Aorta (tissue), 5 donors: ENCODE results near the gene SLC9C2. TPM values are rescaled to one million over a fixed set of nuclear protein-coding genes. Genes with fewer than 3 reads are reported as not detected.

Experiments used
- ATAC-seq: fragments of 200-7000 bp; cut with Tn5 transposase; one replicate; pipeline ENCODE4 v1.9.1; 2022; ENCODE audit warnings: moderate library complexity; ENCODE audit not compliant: low FRiP score
- DNase-seq, 2 donors: peaks; one replicate each; pipeline ENCODE4 v3.0.0-alpha.2; 2020
- H3K27ac ChIP-seq, 2 donors: one replicate each; pipeline ENCODE4 v1.5.1; 2013; ENCODE audit warnings: low read length in 2 of 2, mild to moderate bottlenecking in 2 of 2, moderate library complexity in 2 of 2, control low read depth in 1 of 2, inconsistent platforms in 1 of 2, low read depth in 1 of 2
- H3K27me3 ChIP-seq, 2 donors: one replicate each; pipeline ENCODE4 v1.6.1; 2013; ENCODE audit warnings: control low read depth in 1 of 2, low read length in 1 of 2, mild to moderate bottlenecking in 1 of 2, moderate library complexity in 1 of 2; ENCODE audit not compliant: insufficient read depth in 2 of 2, control insufficient read depth in 1 of 2
- H3K36me3 ChIP-seq, 2 donors: one replicate each; pipeline ENCODE4 v1.6.1; 2013; ENCODE audit warnings: control low read depth in 1 of 2, low read length in 1 of 2, mild to moderate bottlenecking in 1 of 2; ENCODE audit not compliant: insufficient read depth in 2 of 2, control insufficient read depth in 1 of 2
- H3K4me1 ChIP-seq, 2 donors: one replicate each; pipeline ENCODE4 v1.6.1; 2013; ENCODE audit warnings: low read length in 2 of 2, control low read depth in 1 of 2, mild to moderate bottlenecking in 1 of 2, moderate library complexity in 1 of 2; ENCODE audit not compliant: insufficient read depth in 2 of 2, control insufficient read depth in 1 of 2
- H3K4me3 ChIP-seq, 2 donors: one replicate each; pipeline ENCODE4 v1.5.1; 2013; ENCODE audit warnings: low read length in 2 of 2, control low read depth in 1 of 2, mild to moderate bottlenecking in 1 of 2
- H3K9me3 ChIP-seq: one replicate; pipeline ENCODE4 v1.6.1; 2013; ENCODE audit warnings: mild to moderate bottlenecking, low read length; ENCODE audit not compliant: control insufficient read depth
- WGBS, 2 donors: extraction: QIAGEN DNeasy Blood & Tissue Kit; methylation state at CpG; one replicate each; pipeline ENCODE4 v1.1.7; 2013; 5-methylcytosine and 5-hydroxymethylcytosine counted together
- intact Hi-C, 2 donors: fragments of 100-400 bp; cut with DNase I; formaldehyde crosslinking; loops; one replicate each; pipeline versions ENCODE4 v1.14.2 to v1.15.0; 2022
- polyA plus RNA-seq, 2 donors: library from polyadenylated mRNA; stranded (reverse); fragments of 200-250 nt; gene quantifications; one replicate each; pipeline ENCODE4 v1.2.3, GENCODE V29; 2013
- total RNA-seq, 2 donors: library from RNA; stranded (reverse); fragmentation: NEBNext Ultra II Directional; extraction: Animal tissue kit (Norgen Biotek cat#: 25700); gene quantifications; one replicate each; pipeline ENCODE4 v1.2.1, GENCODE V29; 2021
- donor health status: healthy with polysubstance abuse.
- donor health status: Bipolar disorder and iron deficiency.
- donor health status: DM: no; HTN: no; CAD: no.
- donor health status: DM: no; HTN: no; CAD: no.
- donor health status: DM: yes; HTN: yes; CAD: no.

Gene SLC9C2
- total and polyA plus RNA-seq, 4 donors = not detected

GRCh38 chr1:173561263-173561662 lies 41.6 kb downstream of the SLC9C2 start:
- 69% methylated on average over 1 of the region's 1 CpG for WGBS, 2 donors
- Histone ChIP-seq H3K4me1 (no peaks in the 10 kb centered on the region), H3K9me3 (no peaks in the 10 kb centered on the region), H3K36me3 (no peaks in the 10 kb centered on the region), H3K4me3 (no peak overlapping the region), H3K27ac (no peak overlapping the region), H3K27me3 (no peaks in the 10 kb centered on the region)
- intact Hi-C loops = no loop called here
- DNase-seq (no peak), ATAC-seq (no peak)

- no peak for ATAC-seq
- Histone ChIP-seq H3K27me3 (no peaks in the 10 kb centered on the region), H3K9me3 (no peaks in the 10 kb centered on the region), H3K27ac (no peak overlapping the region), H3K36me3 (no peaks in the 10 kb centered on the region), H3K4me1 (no peaks in the 10 kb centered on the region), H3K4me3 (no peak overlapping the region)
- WGBS, 2 donors = 84 to 85% methylated on average over 3 of the region's 3 CpGs
- intact Hi-C loops = no loop called here
- no peak for DNase-seq
Observed at GRCh38 chr1:173560285-173560880, 42.5 kb downstream of the SLC9C2 start.

- Histone ChIP-seq H3K4me3 (no peak overlapping the region), H3K27me3 (no peaks in the 10 kb centered on the region), H3K27ac (no peak overlapping the region), H3K9me3 (no peaks in the 10 kb centered on the region), H3K36me3 (no peaks in the 10 kb centered on the region), H3K4me1 (no peaks in the 10 kb centered on the region)
- 53 to 54% methylated on average over 5 of the region's 5 CpGs for WGBS, 2 donors
- ATAC-seq (no peak), DNase-seq (no peak)
- intact Hi-C loops = no loop called here
Observed at GRCh38 chr1:173555651-173556305, 47.1 kb downstream of the SLC9C2 start.

DNA sequence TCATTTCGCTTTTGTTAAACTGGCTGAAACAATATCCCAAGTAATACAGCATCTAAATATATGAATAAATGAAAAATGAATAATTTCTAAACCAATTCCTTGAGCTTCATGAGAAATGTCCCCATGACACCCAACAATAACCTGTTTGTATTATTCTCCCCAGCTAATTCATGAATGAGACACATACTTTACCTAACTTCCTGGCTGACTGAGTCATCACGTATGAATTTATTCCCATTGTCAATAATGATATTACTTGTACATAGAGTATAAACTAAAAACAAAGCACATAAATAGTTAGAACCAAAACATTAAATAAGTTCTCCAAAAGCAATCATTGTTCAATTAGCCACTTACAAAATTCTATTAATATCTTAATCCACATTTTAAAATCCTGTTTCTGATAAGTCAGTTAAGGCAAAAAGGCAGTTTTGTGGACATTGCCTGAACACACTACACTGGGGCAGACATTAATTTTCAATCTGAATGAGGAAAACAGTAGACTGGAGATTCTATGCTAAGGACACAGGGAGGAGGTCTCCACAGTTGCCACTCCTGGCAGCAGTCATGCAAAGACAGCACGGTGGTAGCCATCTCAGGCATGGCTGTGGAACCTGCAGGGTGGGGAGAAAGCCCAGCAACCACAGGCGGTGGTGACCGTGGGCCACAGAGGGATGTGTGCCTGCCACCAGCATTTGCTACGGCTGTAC lies 48.2 kb downstream of the SLC9C2 start:
- DNase-seq = no peak
- intact Hi-C loops = no loop called here
- Histone ChIP-seq H3K4me3 (no peak overlapping the region), H3K27me3 (no peaks in the 10 kb centered on the region), H3K36me3 (no peaks in the 10 kb centered on the region), H3K9me3 (no peaks in the 10 kb centered on the region), H3K27ac (no peak overlapping the region), H3K4me1 (no peaks in the 10 kb centered on the region)
- no peak for ATAC-seq
- 82 to 86% methylated on average over 6 of the region's 6 CpGs for WGBS, 2 donors

- WGBS, 2 donors = 70 to 86% methylated on average over 4 of the region's 4 CpGs
- no peaks in the 10 kb centered on the region for H3K9me3 ChIP-seq
- H3K27ac ChIP-seq = no peak overlapping the region
- no peaks in the 10 kb centered on the region for H3K27me3 ChIP-seq
- no peak overlapping the region for H3K4me3 ChIP-seq
- H3K36me3 ChIP-seq = no peaks in the 10 kb centered on the region
- DNase-seq = no peak
- ATAC-seq = no peak
- H3K4me1 ChIP-seq = no peaks in the 10 kb centered on the region
- intact Hi-C loops = no loop called here
Observed at GRCh38 chr1:173554089-173554488, 48.8 kb downstream of the SLC9C2 start.

- intact Hi-C loops = no loop called here
Observed at GRCh38 chr1:173553312-173553711, 49.6 kb downstream of the SLC9C2 start.

DNA sequence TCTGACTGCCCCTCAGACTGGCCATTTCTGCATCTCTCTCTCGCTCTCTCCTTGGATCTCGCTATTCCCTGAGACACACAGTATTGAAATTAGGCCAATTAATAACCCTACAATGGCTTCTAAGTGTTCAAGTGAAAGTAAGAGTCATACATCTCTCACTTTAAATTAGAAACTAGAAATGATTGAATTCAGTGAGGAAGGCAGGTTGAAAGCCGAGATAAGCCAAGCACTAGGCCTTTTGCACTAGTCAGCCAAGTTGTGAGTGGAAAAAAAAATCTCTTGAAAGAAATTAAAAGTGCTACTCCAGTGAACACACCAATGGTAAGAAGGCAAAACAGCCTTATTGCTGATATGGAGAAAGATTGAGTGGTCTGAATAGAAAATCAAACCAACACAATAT lies 51.2 kb downstream of the SLC9C2 start:
- Histone ChIP-seq H3K9me3 (no peaks in the 10 kb centered on the region), H3K36me3 (no peaks in the 10 kb centered on the region), H3K27ac (no peak overlapping the region), H3K27me3 (no peaks in the 10 kb centered on the region), H3K4me1 (no peaks in the 10 kb centered on the region), H3K4me3 (no peak overlapping the region)
- WGBS, 2 donors = 79 to 81% methylated on average over 3 of the region's 3 CpGs
- ATAC-seq = no peak
- intact Hi-C loops = no loop called here
- no peak for DNase-seq

More at GRCh38 chr1:173553312-173553711, 49.6 kb downstream of the SLC9C2 start:
- Histone ChIP-seq H3K4me1 (no peaks in the 10 kb centered on the region), H3K4me3 (no peak overlapping the region), H3K27me3 (no peaks in the 10 kb centered on the region), H3K9me3 (no peaks in the 10 kb centered on the region), H3K27ac (no peak overlapping the region), H3K36me3 (no peaks in the 10 kb centered on the region)
- DNase-seq = no peak
- no peak for ATAC-seq

- no peaks in the 10 kb centered on the region for H3K36me3 ChIP-seq
- 78 to 86% methylated on average over 2 of the region's 2 CpGs for WGBS, 2 donors
- no peaks in the 10 kb centered on the region for H3K9me3 ChIP-seq
- intact Hi-C loops = no loop called here
- DNase-seq = no peak
- H3K27ac ChIP-seq = no peak overlapping the region
- ATAC-seq = no peak
- no peaks in the 10 kb centered on the region for H3K4me1 ChIP-seq
- H3K27me3 ChIP-seq = no peaks in the 10 kb centered on the region
- no peak overlapping the region for H3K4me3 ChIP-seq
Observed at GRCh38 chr1:173549813-173550212, 53.1 kb downstream of the SLC9C2 start.

DNA sequence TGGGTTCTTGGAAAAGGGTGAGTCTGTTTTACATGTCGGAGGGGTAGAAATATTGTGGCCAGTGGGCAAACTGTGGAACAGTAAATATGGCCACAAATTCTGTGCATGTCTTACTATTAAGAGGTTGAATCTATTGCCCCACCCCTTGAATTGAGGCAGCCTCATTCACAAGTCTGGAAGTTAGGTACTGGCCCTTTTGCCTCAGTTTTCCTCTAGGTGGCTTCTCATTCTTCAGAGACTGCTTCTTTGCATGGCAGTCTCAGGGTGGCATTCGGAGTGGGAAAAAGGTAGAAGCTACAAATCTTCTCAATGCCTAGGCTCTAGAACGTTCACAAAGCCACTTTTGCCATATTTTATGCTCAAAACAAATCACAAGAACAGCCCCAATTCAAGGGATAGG lies 57.2 kb downstream of the SLC9C2 start:
- Histone ChIP-seq H3K27me3 (no peaks in the 10 kb centered on the region), H3K4me1 (no peaks in the 10 kb centered on the region), H3K27ac (no peak overlapping the region), H3K36me3 (no peaks in the 10 kb centered on the region), H3K4me3 (no peak overlapping the region), H3K9me3 (no peaks in the 10 kb centered on the region)
- intact Hi-C loops = no loop called here
- DNase-seq = no peak
- ATAC-seq = no peak
- 60 to 69% methylated on average over 3 of the region's 3 CpGs for WGBS, 2 donors
